A673 (cell line): ENCODE data around the gene CDKAL1.

Source experiments
- EZH2 ChIP-seq: fragments of 200-600 bp; sonication (generic); IDR thresholded peaks from 2 replicates; pipeline ENCODE4 v1.6.1; 2017; ENCODE audit warnings: borderline replicate concordance, low read depth, mild to moderate bottlenecking, mixed read lengths, antibody characterized with exemption, low read length; ENCODE audit not compliant: poor library complexity, severe bottlenecking
- TF ChIP-seq, protein P1 (sequence below): fragments of 300-800, 200-600 bp; sonication (generic); conservative IDR thresholded peaks from 2 replicates; pipeline ENCODE4 v1.5.1; 2017; ENCODE audit warnings: low read depth, mild to moderate bottlenecking, antibody characterized with exemption, low read length, moderate library complexity, mixed read lengths

DNA sequence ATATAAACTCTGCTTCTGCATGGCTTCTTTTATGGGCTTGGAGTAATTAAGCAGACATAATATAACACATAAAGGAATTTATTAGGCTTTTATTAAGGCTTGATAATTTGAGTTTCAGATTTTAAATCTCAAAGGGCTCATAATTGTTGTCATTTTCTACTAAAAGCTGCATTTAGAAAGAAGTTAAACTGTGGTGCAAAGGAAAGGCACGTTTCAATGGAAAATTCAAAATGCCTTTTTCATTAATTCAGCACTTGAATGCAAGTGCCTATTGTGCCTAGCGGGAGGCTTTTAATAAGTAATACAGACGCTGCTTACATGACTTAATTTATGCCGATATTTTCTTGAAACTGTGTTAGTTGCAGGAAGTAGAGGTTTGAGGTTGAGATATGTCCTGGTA, 627.5 kb downstream of the CDKAL1 start:
- TF ChIP-seq, protein P1, sequence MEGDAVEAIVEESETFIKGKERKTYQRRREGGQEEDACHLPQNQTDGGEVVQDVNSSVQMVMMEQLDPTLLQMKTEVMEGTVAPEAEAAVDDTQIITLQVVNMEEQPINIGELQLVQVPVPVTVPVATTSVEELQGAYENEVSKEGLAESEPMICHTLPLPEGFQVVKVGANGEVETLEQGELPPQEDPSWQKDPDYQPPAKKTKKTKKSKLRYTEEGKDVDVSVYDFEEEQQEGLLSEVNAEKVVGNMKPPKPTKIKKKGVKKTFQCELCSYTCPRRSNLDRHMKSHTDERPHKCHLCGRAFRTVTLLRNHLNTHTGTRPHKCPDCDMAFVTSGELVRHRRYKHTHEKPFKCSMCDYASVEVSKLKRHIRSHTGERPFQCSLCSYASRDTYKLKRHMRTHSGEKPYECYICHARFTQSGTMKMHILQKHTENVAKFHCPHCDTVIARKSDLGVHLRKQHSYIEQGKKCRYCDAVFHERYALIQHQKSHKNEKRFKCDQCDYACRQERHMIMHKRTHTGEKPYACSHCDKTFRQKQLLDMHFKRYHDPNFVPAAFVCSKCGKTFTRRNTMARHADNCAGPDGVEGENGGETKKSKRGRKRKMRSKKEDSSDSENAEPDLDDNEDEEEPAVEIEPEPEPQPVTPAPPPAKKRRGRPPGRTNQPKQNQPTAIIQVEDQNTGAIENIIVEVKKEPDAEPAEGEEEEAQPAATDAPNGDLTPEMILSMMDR: no peak
- no peak for TF ChIP-seq EZH2
